NCI-H128 (cell line): ENCODE measurements around the gene REXO1.
"Not testable (repeated sequence)": the region's sequence is repeated elsewhere in the genome, so short reads cannot be mapped to it uniquely, and the experiment has no call there.

Experiments
- DNase-seq: peaks from one replicate; lab custom pipeline; 2025; ENCODE audit not compliant: unreplicated experiment; lab: John Stamatoyannopoulos, UW

REXO1 gene

DNA sequence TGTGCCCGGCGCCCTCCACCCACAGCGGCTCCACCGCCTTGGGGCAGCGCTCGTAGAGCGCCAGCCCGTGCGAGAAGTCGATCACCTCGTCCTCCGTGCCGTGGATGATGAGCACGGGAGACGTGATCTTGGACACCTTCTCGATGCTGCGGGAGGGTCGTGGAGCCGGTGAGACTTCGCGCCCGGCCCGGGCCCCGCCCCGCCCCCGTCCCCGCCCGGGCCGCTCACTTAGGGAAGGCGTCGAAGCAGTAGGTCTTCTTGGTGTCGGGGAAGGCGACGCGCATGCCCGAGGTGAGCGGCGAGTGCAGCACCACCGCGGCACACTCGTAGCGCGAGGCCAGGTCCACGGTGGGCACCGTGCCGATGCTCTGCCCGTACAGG lies 29.0 kb upstream of the REXO1 start:
- not testable (repeated sequence) for DNase-seq

DNA sequence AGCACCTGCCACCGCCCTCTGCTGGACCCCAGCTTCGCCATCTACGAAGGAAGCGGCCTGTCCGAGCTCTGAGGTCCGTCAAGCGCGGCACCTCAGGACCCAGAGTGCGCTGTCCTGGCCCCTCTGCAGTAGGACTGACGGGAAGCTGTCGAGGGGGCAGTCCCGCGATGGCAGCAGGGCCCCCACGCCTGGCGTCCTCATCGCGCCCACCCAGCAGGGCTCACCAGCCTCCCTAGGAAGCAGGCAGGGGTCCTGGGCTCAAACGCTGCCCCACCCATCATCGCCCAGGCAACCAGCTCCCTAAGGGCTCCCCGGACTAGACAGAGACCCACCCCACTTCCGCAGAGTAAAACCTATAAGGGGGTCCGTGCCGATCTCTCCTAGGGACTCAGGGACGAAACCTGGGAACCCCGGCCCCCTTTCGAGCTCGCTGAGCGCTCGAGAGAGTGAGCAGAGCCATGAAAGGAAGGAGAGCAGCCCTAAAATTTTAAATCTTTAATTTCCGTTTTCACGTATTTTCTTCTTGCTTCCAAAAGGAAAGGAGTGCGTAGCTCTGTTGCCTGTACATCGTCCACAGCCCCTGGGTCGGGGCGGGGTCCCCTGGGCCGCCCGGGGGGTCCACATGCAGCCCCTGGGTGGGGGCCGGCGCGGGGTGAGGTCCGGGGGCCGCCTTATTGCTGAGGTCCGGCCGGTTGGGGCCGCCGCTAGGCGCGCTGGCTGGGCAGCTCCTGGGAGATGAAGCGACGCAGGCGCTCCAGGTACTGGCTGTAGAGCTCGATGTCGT lies 28.4 kb upstream of the REXO1 start:
- DNase-seq: not testable (repeated sequence)

DNA sequence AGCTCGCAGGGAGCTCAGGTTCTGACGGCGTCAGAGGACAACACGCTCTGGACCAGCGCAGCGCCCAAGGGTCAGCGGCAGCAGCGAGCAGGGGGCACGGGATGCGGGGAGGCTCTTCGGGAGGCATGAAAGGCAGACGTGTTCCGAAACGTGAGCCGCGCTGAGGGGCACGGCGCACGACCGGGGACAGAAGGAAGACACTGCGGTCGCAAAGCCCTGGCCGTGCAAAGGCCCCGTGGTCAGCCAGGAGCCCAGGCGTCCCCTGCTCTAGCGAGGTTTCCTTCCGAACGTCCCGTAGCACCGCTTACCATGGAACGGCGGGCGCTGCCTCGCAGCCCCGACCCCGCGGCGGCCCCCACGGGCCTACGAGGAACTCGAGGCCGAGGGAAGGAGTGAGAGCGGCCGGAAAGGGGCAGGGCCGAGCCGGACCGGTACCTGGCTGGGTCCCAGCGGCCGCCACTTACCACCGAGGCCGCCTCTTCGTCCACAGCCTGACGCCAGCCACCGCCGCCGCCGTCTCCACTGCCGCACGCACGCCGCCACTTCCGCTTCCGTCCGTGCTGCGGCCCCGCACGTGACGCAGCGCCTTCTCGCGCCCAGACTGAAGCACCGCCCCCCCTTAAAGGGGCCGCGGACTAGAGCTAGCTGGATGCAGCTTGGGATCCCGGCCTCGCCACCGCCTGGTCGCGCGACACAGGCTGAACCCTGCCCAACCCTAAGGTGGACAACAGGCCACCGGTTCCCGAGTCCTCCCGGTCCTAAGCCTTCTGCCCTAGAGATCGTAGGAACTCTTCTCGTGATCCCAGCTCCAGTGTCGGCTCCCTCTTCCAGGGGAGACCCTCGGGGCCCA lies 27.6 kb upstream of the REXO1 start:
- DNase-seq: peak; percentile 85

DNA sequence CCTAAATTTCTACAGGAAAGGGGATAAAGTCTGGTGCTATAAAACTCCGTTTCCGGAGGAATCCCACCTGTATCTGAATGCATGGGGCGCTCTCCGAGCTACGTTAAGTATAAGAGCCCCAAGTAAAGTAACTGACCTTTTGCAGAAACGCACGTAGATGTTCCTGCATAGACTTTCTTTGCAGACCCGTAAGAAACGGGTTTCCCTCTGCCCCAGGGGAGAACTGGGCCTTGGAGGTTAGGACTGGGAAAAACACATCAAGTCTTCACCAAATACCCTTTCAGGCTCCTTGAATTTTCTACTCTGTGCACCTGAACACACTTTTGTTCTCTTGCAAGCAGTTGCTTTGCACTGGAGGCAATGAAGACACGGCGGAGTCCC lies 27.0 kb upstream of the REXO1 start:
- DNase-seq: not testable (repeated sequence)

DNA sequence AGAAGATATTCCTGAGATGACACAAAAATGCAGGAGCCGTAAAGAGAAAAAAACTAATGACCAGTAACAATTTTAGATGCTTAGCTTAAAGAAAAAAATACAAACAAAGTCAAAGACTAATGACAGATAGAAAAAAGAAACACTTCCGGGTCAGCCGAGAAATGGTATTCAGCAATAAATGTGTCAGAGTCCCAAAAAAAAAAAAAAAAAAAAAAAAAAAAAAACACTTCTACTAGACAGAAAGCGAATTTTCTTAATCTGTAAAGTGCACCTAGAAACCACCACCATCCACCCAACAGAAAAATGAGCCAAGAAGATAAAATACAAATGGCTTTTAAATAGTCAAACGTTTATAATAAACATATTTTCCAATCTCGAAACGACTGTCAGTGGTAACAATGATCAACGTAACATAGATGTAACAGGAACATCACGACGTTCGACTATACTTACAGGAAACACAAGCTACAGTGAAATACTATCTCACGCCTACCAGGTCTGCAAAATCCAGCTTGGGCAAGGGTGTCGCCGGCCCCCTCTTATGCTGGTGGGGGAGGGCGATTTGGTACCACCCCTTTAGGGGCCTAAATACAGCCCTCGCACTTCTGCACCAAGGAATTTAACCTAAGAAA lies 26.4 kb upstream of the REXO1 start:
- no peak for DNase-seq

DNA sequence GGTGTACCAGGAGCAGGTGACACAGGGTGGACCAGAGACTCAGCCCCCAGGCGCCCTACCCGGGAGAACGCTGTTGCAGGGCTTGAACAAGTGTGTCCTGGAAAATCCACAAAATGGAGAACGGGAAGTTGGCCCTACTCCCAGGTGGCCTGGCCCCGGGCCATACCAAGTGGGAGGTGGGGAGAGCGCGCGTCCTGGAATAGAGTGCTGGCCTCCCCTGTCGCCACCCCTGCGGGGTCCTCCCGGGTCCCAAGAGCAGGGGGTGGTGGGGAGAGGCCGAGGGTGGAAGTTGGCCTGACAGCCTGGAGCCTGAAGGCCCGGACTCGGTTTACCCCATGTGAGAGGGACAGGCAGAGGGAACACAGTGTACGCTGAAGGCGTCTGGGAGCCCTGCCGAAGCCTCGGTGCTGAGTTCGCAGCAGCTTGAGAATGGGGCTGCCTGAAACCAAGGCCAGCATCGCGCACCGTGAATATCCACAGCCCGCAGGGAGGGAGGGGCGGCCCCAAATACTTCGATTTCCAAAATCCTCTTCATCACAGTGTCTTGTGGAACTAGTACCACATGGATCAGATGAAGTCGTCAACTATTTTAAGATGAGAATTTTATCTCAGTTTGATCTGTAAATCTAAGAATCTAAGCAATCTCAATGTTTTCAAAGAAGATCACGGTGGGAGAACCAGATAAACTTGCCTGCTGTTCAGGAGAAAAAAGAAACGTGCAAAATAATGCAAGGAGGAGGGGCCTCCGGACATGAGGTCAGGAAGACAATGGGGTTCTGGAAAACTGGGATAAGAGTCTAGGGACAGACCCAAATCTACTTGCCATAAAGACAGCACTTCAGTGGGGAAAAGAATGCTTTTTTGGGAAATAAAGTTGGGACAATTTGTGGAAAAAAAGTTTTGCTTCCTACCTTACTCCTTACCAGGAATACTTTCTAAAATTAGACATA lies 25.5 kb upstream of the REXO1 start:
- DNase-seq: no peak

DNA sequence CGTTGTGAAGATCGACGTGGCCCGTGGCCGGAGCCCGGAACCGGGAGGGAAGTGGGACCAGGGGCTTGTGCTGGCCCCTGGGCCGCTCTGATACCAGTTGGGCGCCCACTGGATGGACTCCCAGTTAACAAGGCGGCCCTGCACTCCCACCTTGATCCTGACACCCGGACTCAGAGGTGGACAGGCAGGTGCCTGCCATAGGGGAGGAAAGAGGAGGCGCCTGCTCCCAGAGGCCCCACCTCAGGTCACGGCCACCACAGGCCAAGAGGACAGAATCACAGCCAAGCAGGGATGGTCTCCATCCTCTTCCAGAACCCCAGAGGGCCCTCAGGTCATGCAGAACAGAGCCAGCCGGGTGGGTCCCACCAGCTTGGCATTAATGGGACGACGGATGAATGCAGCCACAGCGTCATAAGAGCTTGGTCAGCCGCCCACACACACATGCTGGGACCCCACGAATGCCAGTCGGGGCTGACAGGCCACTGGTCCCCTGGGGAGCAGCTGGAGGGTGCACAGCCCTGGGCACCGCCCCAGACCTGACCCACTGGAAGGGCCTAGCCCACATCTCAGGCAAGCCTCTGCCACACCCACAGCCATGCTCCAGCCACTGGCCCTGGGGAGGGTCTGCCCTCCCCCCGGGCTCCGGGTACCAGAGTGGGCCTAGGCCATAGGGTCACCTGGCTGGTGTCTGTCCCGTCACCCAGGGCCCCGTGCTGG lies 24.7 kb upstream of the REXO1 start:
- DNase-seq: no peak

DNA sequence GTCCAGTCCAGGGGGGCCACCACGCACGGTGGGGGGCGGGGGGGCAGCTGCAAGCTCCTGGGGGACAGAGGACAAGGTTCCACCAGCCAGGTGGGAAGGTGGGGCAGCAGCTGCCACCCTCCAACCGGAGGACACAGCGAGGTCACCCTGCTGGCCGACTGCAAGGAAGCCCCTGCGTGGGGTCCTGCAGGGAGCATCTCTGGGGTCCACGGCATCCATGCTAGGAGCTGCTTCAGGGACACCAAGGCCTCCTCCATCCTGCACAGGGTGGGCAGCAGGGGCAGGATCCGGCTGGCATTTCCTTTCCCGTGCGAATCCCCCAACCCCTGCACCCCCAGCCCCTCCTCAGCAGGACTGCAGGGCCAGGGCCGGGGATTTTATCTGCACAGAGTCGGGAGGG lies 23.3 kb upstream of the REXO1 start:
- DNase-seq: no peak

DNA sequence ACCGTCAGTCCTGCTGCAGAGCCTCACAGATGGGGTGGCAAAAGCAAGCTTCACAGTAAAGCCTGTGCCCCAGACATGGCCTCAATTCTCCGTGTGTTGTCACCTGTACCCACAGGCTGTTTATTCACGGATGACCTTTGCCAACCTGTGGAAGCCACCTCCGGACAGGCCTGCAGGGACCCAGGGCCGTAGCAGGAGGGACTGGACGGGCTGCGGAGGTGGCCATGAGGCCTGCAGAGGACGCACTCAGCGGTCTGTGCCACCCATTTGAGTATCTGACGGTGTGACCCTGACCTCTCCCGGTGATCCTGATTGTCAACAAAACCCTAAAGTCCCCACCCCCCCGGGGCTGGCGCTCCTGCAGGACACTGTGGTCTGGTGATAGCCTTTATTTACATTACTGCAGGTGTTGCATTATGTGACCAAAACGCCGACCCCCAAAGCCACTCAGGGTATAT lies 22.9 kb upstream of the REXO1 start:
- no peak for DNase-seq

DNA sequence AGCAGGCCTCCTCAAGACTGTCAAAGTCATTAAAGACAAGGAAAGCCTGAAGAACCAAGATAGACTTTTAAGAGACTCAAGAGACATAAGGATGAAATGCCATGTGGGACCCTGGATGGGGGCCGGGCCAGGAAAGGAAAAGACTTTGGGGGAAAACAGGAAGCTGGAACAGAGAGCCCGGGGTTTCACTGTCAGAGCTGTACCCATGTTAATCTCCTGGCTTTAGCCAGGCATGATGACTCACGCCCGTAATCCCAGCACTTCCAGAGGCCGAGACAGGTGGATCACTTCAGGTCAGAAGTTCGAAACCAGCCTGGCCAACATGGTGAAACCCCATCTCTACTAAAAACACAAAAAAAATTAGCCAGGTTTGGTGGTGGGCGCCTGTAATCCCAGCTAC lies 20.7 kb upstream of the REXO1 start:
- no peak for DNase-seq

DNA sequence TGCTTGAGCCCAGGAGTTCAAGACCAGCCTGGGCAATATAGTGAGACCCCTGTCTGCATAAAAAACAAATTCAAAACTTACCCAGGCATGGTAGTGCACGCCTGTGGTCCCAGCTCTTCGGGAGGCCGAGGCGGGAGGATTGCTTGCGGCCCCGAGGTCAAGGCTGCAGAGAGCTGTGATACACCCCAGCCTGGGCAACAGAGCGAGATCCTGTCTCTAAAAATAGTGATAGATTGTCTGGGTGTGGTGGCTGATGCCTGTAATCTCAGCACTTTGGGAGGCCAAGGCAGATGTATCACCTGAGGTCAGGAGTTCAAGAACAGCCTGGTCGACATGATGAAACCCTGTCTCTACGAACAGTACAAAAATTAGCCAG lies 19.1 kb upstream of the REXO1 start:
- no peak for DNase-seq

DNA sequence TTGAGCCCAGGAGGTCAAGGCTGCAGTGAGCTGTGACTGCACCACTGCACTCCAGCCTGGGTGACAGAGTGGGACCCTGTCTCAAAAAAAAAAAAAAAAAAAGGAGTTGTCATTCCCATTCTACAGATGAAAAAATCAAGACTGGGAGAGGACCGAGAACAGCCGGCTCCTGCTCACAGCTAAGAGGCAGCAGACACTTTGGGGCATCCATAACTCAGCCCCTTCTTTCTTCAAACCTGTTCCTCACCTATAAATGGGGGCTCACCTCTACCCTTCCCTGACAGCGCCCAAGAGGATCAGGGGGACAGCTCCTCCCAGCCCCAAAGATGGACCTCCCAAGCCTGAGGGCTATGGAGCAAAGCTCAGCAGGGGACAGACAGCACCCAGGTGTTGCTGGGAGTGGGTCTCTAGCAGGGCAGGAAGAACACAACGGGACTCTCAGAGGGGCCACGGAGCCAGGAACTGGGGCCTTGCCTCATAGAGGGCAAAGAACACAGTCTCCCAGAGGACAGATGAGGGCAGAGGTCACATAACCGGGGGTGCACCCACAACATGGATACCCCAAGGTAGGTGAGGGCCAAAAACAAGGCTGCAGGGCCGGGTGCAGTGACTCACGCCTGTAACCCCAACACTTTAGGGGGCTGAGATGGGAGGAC lies 18.5 kb upstream of the REXO1 start:
- DNase-seq: no peak

DNA sequence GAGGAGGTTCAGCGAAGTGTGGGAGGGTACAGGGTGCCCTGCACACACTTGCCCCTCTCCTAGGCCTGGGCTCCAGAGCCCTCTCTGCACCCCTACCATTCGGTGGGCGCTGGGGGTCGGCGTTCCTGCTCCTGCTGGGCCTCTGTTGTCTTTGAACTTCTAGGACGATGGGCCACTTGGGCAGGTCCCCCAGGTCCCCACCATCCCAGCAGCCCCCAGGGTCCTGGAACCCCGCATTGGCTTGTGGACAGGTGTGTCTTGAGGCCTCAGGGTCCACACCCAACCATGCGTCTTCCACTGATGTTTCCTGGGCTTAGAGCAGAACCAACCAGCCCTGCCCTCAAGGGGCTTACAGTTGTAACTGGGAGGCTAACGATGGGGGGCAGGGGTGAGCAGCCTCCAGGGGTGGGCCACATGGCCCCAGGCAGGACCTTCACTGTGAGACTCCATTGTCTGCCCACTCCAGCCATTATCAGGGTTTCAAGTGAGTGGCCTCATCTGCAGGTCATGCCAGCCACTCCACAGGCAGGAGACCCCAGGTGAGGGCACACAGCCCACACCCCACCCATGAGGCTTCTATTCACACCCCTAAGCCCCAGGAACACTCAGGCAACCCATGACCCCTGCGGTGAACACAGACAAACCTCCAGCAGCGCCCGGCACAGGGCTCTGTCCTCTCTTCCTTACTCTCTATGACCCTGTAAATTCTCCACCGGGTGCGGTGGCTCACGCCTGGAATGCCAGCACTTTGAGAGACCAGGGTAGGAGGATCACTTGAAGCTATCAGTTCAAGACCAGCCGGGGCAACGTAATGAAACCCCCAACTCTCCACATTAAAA lies 17.1 kb upstream of the REXO1 start:
- no peak for DNase-seq

DNA sequence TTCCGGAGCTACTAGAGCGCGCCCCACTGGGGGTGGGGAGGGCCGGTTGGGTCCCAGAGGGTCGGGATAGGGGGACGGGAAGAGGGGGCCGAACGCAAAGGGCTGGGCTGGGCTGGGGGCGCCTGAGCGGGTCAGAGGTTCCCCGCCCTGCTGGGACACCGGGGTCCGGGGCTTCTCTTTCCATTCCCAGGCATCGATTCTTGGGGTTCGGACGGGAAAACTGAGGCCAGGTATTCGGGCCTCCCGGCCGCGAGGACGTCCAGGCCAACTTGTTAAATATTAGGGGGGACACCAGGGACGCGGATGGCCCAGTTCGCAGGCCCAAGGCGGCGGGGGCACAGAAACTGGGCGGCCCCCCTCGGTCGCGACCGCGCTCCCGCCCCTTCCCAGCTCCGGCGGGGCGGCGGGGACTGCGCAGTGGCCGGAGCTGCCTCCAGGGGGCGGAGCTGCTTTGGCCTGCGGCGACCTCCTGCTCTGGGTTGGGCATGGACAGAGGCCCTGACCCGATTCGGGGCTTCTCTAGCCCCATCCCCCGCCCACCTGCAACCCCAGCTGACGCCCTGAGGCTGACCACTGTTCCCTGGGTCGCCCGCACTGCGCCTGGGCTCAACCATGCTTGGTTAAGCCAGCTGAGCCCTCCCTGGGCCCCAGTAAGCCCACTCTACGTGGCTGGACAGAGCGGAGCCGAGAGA lies 16.3 kb upstream of the REXO1 start:
- no peak for DNase-seq

DNA sequence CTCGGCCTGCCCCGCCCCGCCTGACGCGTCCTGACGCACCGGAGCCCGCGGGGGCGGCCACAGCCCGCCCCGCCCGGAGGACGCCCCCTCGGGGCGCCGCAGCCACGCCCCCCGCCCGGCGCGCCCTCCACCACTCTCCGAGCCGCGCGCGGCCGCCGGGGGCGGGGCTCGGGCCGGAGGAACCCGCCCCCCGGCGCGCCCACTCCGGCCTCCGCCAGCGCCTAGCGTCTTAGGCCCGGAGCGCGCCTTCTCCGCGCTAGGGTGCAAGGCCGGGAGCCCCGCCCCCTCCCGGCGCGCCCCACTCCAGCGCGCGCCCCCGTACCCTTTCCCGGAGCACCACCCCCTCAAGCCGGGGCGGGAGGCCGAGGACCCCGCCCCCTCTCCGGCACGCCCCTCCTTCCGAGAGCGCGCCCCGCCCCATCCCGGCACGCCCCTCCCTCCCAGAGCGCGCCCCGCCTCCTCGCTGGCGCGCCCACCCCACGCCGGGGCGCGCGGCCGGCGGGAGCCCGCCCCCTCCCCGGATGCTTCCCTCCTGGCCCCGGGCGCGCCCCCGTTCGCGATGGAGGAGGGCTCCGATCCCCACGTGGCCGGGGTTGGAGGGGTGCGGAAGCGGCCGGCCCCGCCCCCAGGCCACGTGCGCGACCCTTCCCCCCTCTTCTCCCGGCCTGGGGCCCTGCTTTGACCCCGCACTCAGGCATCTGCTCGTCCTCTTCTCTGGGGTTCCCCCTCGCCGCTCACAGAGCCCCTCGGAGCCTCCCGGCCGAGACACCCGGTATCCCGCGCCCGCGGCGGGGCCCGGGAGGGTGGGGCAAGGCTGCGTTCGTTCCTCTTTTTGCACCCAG lies 15.6 kb upstream of the REXO1 start:
- peak; percentile 79 for DNase-seq

DNA sequence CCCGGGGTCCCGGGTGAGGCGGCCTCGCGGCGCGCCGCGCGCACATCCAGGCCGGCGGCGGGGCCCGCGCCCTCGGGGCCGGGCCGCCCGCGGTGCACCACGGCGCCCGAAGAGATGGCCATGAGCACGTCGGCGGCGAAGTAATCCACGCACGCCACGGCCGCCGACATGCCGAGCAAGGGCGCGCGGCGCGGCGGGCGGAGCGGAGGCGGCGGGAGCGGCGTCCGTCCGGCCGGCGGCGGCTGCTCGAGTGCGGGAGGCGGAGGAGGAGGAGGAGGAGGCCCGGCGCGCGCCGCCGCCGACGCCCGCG lies 15.0 kb upstream of the REXO1 start, which contains the start of gene KLF16:
KLF16 (minus strand) TSS at position 252 of the 310 bp plus-strand sequence; CDS start at position 170, 82 bp downstream.
- DNase-seq: no peak
